Measurements from ENCODE around the gene AP3S1.

DNA sequence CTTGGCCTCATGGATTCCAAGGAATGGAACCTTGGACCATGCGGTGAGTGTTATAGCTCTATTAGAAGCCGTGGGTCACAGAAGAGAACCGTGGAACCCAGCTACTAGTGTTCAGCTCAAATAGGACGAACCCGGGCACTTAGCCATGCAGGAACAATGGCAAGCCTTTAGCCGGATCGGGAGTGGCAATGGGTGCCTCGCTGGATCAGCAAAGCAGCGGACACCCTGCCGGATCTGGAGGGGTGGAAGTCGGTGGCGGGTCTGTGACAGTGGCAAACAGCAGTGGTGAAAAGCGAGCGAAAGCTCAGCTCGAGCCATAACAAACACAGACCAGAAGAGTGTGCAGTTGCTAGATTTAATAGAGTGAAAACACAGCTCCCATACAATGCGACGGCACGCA, 22.9 kb upstream of the AP3S1 start:
- TF ChIP-seq, protein P1, sequence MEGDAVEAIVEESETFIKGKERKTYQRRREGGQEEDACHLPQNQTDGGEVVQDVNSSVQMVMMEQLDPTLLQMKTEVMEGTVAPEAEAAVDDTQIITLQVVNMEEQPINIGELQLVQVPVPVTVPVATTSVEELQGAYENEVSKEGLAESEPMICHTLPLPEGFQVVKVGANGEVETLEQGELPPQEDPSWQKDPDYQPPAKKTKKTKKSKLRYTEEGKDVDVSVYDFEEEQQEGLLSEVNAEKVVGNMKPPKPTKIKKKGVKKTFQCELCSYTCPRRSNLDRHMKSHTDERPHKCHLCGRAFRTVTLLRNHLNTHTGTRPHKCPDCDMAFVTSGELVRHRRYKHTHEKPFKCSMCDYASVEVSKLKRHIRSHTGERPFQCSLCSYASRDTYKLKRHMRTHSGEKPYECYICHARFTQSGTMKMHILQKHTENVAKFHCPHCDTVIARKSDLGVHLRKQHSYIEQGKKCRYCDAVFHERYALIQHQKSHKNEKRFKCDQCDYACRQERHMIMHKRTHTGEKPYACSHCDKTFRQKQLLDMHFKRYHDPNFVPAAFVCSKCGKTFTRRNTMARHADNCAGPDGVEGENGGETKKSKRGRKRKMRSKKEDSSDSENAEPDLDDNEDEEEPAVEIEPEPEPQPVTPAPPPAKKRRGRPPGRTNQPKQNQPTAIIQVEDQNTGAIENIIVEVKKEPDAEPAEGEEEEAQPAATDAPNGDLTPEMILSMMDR (IDR thresholded peaks at IDR 0.05), result no peak
- no peak for TF ChIP-seq POLR2A (IDR thresholded peaks at IDR 0.05)

Data from adrenal gland (tissue), 5 donors.